Tracheal epithelial cell (primary cell): Measurements from ENCODE around the gene ARHGEF26. TPM values are rescaled to one million over a fixed set of nuclear protein-coding genes. Genes with fewer than 3 reads are reported as not detected.

Experiments
- total RNA-seq: library from RNA; depleted of rRNA; stranded (reverse); fragments of >200 nt; gene quantifications from 2 replicates; pipeline ENCODE4 v1.2.1, GENCODE V29; 2014

The ARHGEF26 gene
- 0.24 and 0.85 TPM in 2 replicates for total RNA-seq

GRCh38 chr3:154120961-154121700, at the start of gene ARHGEF26:
TSS of gene ARHGEF26 (plus strand) at chr3:154121390. CDS start at chr3:154121993, 603 bp downstream.

Other genes starting within 250 kb of the ARHGEF26 start
- 28.2 and 40.5 TPM in 2 replicates for gene DHX36, start 203.1 kb downstream of the ARHGEF26 start, total RNA-seq